H1 (cell line): Measurements from ENCODE around the gene PHF13. TPM values are rescaled to one million over a fixed set of nuclear protein-coding genes. Genes with fewer than 3 reads are reported as not detected.
A peak's percentile ranks its signal among the peaks of the same experiment; 100 is the strongest.

ENCODE experiments used
- CTCF ChIA-PET: fragments of 300-600 bp; sonication (Branson Sonifier 250); formaldehyde crosslinking; loops from one replicate; lab custom pipeline; 2021; ENCODE audit not compliant: partially characterized antibody; lab: Charles Lee
- POLR2A ChIA-PET: fragments of 300-600 bp; sonication (Branson Sonifier 250); formaldehyde crosslinking; loops from one replicate; lab custom pipeline; 2021; ENCODE audit warnings: inconsistent platforms; ENCODE audit not compliant: partially characterized antibody; lab: Charles Lee
- DNase-seq, 2 experiments: peaks; one replicate each; pipeline versions ENCODE4 v3.0.0 to v3.0.0-alpha.2; 2010 to 2022; ENCODE audit warnings: low spot score in 2 of 2, low read depth in 1 of 2, mixed read lengths in 1 of 2
- FAIRE-seq: peaks from 2 replicates; lab custom pipeline; 2011; peaks lifted over from hg19 to GRCh38; lab: Jason Lieb, UNC
- H2AFZ ChIP-seq: 2 replicates; pipeline ENCODE4 v1.8.1; 2012; ENCODE audit warnings: low read length, inconsistent platforms
- H2AK5ac ChIP-seq: 2 replicates; pipeline ENCODE4 v1.6.1; 2013; ENCODE audit warnings: low read depth, low read length
- H2BK120ac ChIP-seq: replicated peaks from 2 replicates; pipeline ENCODE3; 2013; ENCODE audit warnings: low read depth, low read length, inconsistent platforms
- H2BK12ac ChIP-seq: 2 replicates; pipeline ENCODE4 v1.6.1; 2013; ENCODE audit warnings: low read depth, low read length
- H2BK15ac ChIP-seq: 2 replicates; pipeline ENCODE4 v1.6.1; 2013; ENCODE audit warnings: low read length
- H2BK20ac ChIP-seq: 2 replicates; pipeline ENCODE4 v1.6.1; 2013; ENCODE audit warnings: low read length
- H2BK5ac ChIP-seq: 2 replicates; pipeline ENCODE4 v1.6.1; 2013; ENCODE audit warnings: low read depth, low read length
- H3K14ac ChIP-seq: 2 replicates; pipeline ENCODE4 v1.6.1; 2013; ENCODE audit warnings: inconsistent platforms; ENCODE audit not compliant: insufficient read length
- H3K18ac ChIP-seq: 2 replicates; pipeline ENCODE4 v1.6.1; 2013; ENCODE audit warnings: low read length; ENCODE audit errors: extremely low read depth
- H3K23ac ChIP-seq: 2 replicates; pipeline ENCODE4 v1.6.1; 2013; ENCODE audit warnings: inconsistent platforms; ENCODE audit not compliant: insufficient read length
- H3K23me2 ChIP-seq: 2 replicates; pipeline ENCODE4 v1.6.1; 2013; ENCODE audit warnings: low read depth, low read length
- H3K27ac ChIP-seq: 2 replicates; pipeline ENCODE4 v1.6.1; 2011; ENCODE audit warnings: low read depth, low read length, inconsistent platforms
- H3K27me3 ChIP-seq, 4 experiments: replicated peaks in 1 of 4; 1 replicate in 1 of 4; 2 replicates in 3 of 4; pipeline versions ENCODE4 v1.6.1 to v1.8.1; 2011 to 2013; ENCODE audit warnings: low read length in 3 of 4, mild to moderate bottlenecking in 3 of 4, inconsistent platforms in 2 of 4, mixed read lengths in 2 of 4, moderate library complexity in 1 of 4; ENCODE audit not compliant: control insufficient read depth in 3 of 4, insufficient read depth in 3 of 4; ENCODE audit errors: extremely low read depth in 1 of 4
- H3K36me3 ChIP-seq, 4 experiments: 2 replicates each; pipeline versions ENCODE4 v1.6.1 to v1.8.1; 2011 to 2013; ENCODE audit warnings: mild to moderate bottlenecking in 4 of 4, low read length in 3 of 4, moderate library complexity in 2 of 4, control low read depth in 1 of 4, inconsistent platforms in 1 of 4; ENCODE audit not compliant: insufficient read depth in 4 of 4, control insufficient read depth in 2 of 4
- H3K4ac ChIP-seq: replicated peaks from 2 replicates; pipeline ENCODE3; 2013; ENCODE audit warnings: low read length, low read depth, mixed read lengths, inconsistent platforms; ENCODE audit not compliant: insufficient read length
- H3K4me1 ChIP-seq, 4 experiments: replicated peaks in 1 of 4; 1 replicate in 1 of 4; 2 replicates in 3 of 4; pipeline versions ENCODE4 v1.6.1 to v1.8.1; 2011 to 2013; ENCODE audit warnings: low read length in 3 of 4, inconsistent platforms in 2 of 4, mixed read lengths in 1 of 4; ENCODE audit not compliant: insufficient read depth in 4 of 4, control insufficient read depth in 3 of 4
- H3K4me2 ChIP-seq, 2 experiments: 2 replicates each; pipeline versions ENCODE4 v1.6.1 to v1.8.1; 2011 to 2013; ENCODE audit warnings: low read depth in 2 of 2, low read length in 2 of 2, control low read depth in 1 of 2, inconsistent platforms in 1 of 2, mild to moderate bottlenecking in 1 of 2; ENCODE audit not compliant: insufficient read depth in 1 of 2
- H3K4me3 ChIP-seq, 4 experiments: fragments of 200-600, 300-600 bp in 1 of 4; sonication (generic), shearing (Covaris generic), sonication (Bioruptor Twin) in 1 of 4; 2 replicates each; pipeline versions ENCODE4 v1.5.1 to v1.8.1; 2011 to 2016; ENCODE audit warnings: low read length in 4 of 4, low read depth in 3 of 4, control low read depth in 2 of 4, inconsistent platforms in 2 of 4, mild to moderate bottlenecking in 2 of 4, mixed read lengths in 1 of 4, moderate library complexity in 1 of 4; ENCODE audit not compliant: insufficient read depth in 2 of 4; ENCODE audit errors: extremely low read depth in 1 of 4
- H3K56ac ChIP-seq: replicated peaks from 2 replicates; pipeline ENCODE3; 2013; ENCODE audit warnings: low read depth, mild to moderate bottlenecking, mixed read lengths, low read length, inconsistent platforms; ENCODE audit not compliant: insufficient read length
- H3K79me1 ChIP-seq: 2 replicates; pipeline ENCODE4 v1.6.1; 2013; ENCODE audit warnings: low read depth, low read length, control low read depth
- H3K79me2 ChIP-seq, 2 experiments: 2 replicates each; pipeline versions ENCODE4 v1.6.1 to v1.8.1; 2012 to 2013; ENCODE audit warnings: low read length in 2 of 2, mild to moderate bottlenecking in 2 of 2, inconsistent platforms in 1 of 2; ENCODE audit not compliant: insufficient read depth in 2 of 2, control insufficient read depth in 1 of 2
- H3K9ac ChIP-seq, 4 experiments: replicated peaks in 1 of 4; 1 replicate in 1 of 4; 2 replicates in 3 of 4; pipeline versions ENCODE4 v1.6.1 to v1.8.1; 2011 to 2013; ENCODE audit warnings: low read depth in 3 of 4, low read length in 3 of 4, control low read depth in 2 of 4, mild to moderate bottlenecking in 2 of 4, moderate library complexity in 2 of 4, inconsistent platforms in 1 of 4; ENCODE audit errors: extremely low read depth in 1 of 4
- H3K9me3 ChIP-seq, 2 experiments: 2 replicates each; pipeline versions ENCODE4 v1.6.1 to v1.8.1; 2012 to 2013; ENCODE audit warnings: mild to moderate bottlenecking in 2 of 2, moderate library complexity in 2 of 2, control low read depth in 1 of 2, inconsistent platforms in 1 of 2, low read depth in 1 of 2, low read length in 1 of 2, mixed read lengths in 1 of 2; ENCODE audit not compliant: insufficient read depth in 2 of 2
- H4K20me1 ChIP-seq, 2 experiments: replicated peaks in 1 of 2; 2 replicates each; pipeline versions ENCODE3 to v1.8.1; 2011 to 2013; ENCODE audit warnings: inconsistent platforms in 2 of 2, low read length in 2 of 2, mild to moderate bottlenecking in 1 of 2; ENCODE audit not compliant: insufficient read depth in 2 of 2, control insufficient read depth in 1 of 2
- H4K5ac ChIP-seq: 2 replicates; pipeline ENCODE4 v1.6.1; 2013; ENCODE audit warnings: low read length, low read depth, mixed read lengths, inconsistent platforms; ENCODE audit not compliant: insufficient read length
- H4K8ac ChIP-seq: 2 replicates; pipeline ENCODE4 v1.8.0; 2013; ENCODE audit warnings: mild to moderate bottlenecking, moderate library complexity, low read length, inconsistent platforms; ENCODE audit not compliant: insufficient read depth; ENCODE audit errors: extremely low read depth
- H4K91ac ChIP-seq: replicated peaks from 2 replicates; pipeline ENCODE3; 2013; ENCODE audit warnings: low read length, mixed read lengths, inconsistent platforms; ENCODE audit not compliant: insufficient read length
- ASH2L ChIP-seq: fragments of 200-600, 300-600 bp; sonication (generic); IDR thresholded peaks from one replicate; pipeline ENCODE4 v1.7.1; 2017; ENCODE audit warnings: low read length
- RBBP5 ChIP-seq: IDR thresholded peaks from 2 replicates; pipeline ENCODE4 v1.7.1; 2012; ENCODE audit warnings: low read depth, mild to moderate bottlenecking, inconsistent platforms, low read length, moderate library complexity, borderline replicate concordance
- ZNF274 ChIP-seq: IDR thresholded peaks from 2 replicates; pipeline ENCODE4 v1.7.0; 2012; ENCODE audit warnings: low read length, borderline replicate concordance; ENCODE audit errors: extremely low read depth
- WGBS, 2 experiments: shearing (Covaris generic) in 1 of 2; methylation state at CpG; one replicate each; pipeline versions ENCODE4 v1.1.6 to v1.1.7; 2013 to 2015; ENCODE audit warnings: low lambda C conversion rate in 2 of 2, mixed read lengths in 2 of 2, inconsistent platforms in 1 of 2, low coverage in 1 of 2, missing lambda C conversion rate in 1 of 2; ENCODE audit not compliant: insufficient replicate concordance in 2 of 2, insufficient coverage in 1 of 2, insufficient read length in 1 of 2; ENCODE audit errors: extremely low coverage in 1 of 2, missing lambda C conversion rate in 1 of 2; 5-methylcytosine and 5-hydroxymethylcytosine counted together
- polyA plus RNA-seq, 7 experiments: library from polyadenylated mRNA; depleted of rRNA in 3 of 7; stranded (reverse) in 5 of 7; unstranded in 2 of 7; fragments of >200 nt in 5 of 7; fragments of 200-250 nt in 2 of 7; gene quantifications; 1 replicate in 5 of 7; 2 replicates in 1 of 7; 4 replicates in 1 of 7; pipeline versions ENCODE4 v1.2.1 to v1.2.3, GENCODE V29; 2011 to 2013; ENCODE audit warnings: missing spikeins in 2 of 7, mixed read lengths in 2 of 7
- total RNA-seq: library from RNA; stranded (reverse); fragmentation: NEBNext Ultra II Directional; extraction: Animal tissue kit (Norgen Biotek cat#: 25700); gene quantifications from 2 replicates; pipeline ENCODE4 v1.2.1, GENCODE V29; 2021

Gene PHF13
- total and polyA plus RNA-seq, 2 of the 8 experiments (the other 6 are each of a cell fraction or from before 2014, with no cell fraction given) = 11.7 to 39.6 TPM

DNA sequence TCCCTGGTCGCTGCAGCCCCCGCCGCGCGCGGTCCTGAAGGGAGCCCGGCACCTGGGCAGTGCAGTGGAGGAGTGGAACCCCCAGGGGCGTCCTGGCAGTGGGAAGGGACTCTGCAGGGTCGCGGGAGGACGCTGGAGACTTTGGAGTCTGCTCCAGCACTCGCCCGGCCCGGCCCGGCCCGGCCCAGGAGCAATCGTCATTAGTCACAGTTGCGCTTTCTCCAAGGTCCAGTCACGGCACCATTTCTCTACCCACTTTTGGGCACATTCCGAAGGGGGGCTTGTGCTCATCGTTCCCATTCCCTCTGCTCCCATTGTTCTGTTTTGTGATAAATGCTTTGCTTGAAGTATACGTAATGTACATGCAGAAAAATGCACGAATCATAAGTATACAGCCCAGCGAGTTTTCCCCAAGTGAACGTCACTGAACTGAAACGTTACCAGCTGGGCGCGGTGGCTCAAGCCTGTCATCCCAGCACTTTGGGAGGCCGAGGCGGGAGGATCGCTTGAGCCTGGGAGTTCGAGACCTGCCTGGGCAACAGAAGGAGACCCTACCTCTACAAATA is 12.1 kb downstream of the PHF13 start:
- FAIRE-seq (no peak), DNase-seq (no peak)
- H2BK15ac ChIP-seq = no peak overlapping the region
- H2BK120ac ChIP-seq = no peak overlapping the region
- TF ChIP-seq ZNF274 = no peak
- 0 out of 2 replicates have a peak, but pooled peaks have one; percentile 14 for TF ChIP-seq RBBP5
- TF ChIP-seq ASH2L = peak; percentile 10
- peaks cover 0 to 30% of the 10 kb centered on the region in 2 experiments; a peak in 3 of 4 replicates for H3K79me2 ChIP-seq
- H4K5ac ChIP-seq = no peak overlapping the region
- no peak overlapping the region for H3K4ac ChIP-seq
- H3K14ac ChIP-seq = no peak overlapping the region
- peak overlapping the region; percentile 64 to 71 for H3K4me2 ChIP-seq
- peaks cover 8 to 17% of the 10 kb centered on the region in 2 experiments for H4K20me1 ChIP-seq
- H3K56ac ChIP-seq = peak overlapping the region; percentile 37
- H3K4me3 ChIP-seq = peak overlapping the region; percentile 74 to 83 (median 76)
- WGBS, 2 experiments = 36% methylated on average over 25 of the region's 32 CpGs; no CpG with 5 or more reads in 1 of the 2 experiments
- H2AK5ac ChIP-seq = no peak overlapping the region
- H3K9ac ChIP-seq = peak overlapping the region; percentile 13 to 70 (median 54); a peak in 5 of 7 replicates
- no peak overlapping the region for H3K18ac ChIP-seq
- H4K8ac ChIP-seq = peak overlapping the region; percentile 93; the same call in 1 of the 2 replicates
- no peaks in the 10 kb centered on the region for H3K27me3 ChIP-seq
- no peak overlapping the region for H2BK20ac ChIP-seq
- CTCF ChIA-PET = interaction anchor here (1.0 to 4.7 kb wide), 5 partner anchors 10 to 136 kb away, joined by 4 to 21 read pairs (median 6); no protein-coding TSS in a partner anchor
- POLR2A ChIA-PET = interaction anchor here (1.0 to 14.3 kb wide), 6 partner anchors 9 to 40 kb away, joined by 3 to 175 read pairs (median 6); partner anchors contain the start of gene KLHL21
- H2BK5ac ChIP-seq = no peak overlapping the region
- H2BK12ac ChIP-seq = no peak overlapping the region
- H3K79me1 ChIP-seq = peaks cover 2% of the 10 kb centered on the region; the same call in 1 of the 2 replicates
- H3K23ac ChIP-seq = no peak overlapping the region
- H4K91ac ChIP-seq = no peak overlapping the region
- H3K27ac ChIP-seq = no peak overlapping the region
- H3K9me3 ChIP-seq = no peaks in the 10 kb centered on the region
- H2AFZ ChIP-seq = peak overlapping the region; percentile 75; the same call in 1 of the 2 replicates
- 0 out of 7 replicates have a peak, but pooled peaks cover 0 to 2% (median 0%) of the 10 kb centered on the region in 4 experiments for H3K4me1 ChIP-seq
- no peaks in the 10 kb centered on the region; the same call in 1 of the 2 replicates for H3K23me2 ChIP-seq
- peaks cover 5 to 40% (median 22%) of the 10 kb centered on the region in 4 experiments for H3K36me3 ChIP-seq
